GM12878 (cell line): Measurements from ENCODE around the gene ADAMTSL1. TPM values are rescaled to one million over a fixed set of nuclear protein-coding genes. Genes with fewer than 3 reads are reported as not detected.

Source experiments
- ATAC-seq: fragments of 200-7000 bp; cut with Tn5 transposase; 3 replicates; pipeline ENCODE4 v1.9.1; 2020; ENCODE audit warnings: mild to moderate bottlenecking, moderate library complexity
- BruUV-seq: library from RNA; stranded (reverse); fragments of 400-500 nt; replicated peaks from 2 replicates; lab custom pipeline; 2021; lab: Mats Ljungman, UMichigan
- CTCF ChIA-PET: fragments of 300-600 bp; sonication (Branson Sonifier 250); formaldehyde crosslinking; extraction: SDS; loops from one replicate; lab custom pipeline; 2021; ENCODE audit warnings: inconsistent platforms; lab: Yijun Ruan, JAX
- POLR2A ChIA-PET: fragments of 350-600 bp; formaldehyde crosslinking; extraction: SDS; loops from one replicate; lab custom pipeline; 2021; ENCODE audit warnings: inconsistent platforms; lab: Charles Lee
- RAD21 ChIA-PET: fragments of 300-600 bp; sonication (Branson Sonifier 250); formaldehyde crosslinking; loops from one replicate; lab custom pipeline; 2023; ENCODE audit warnings: antibody characterized with exemption; ENCODE audit not compliant: unreplicated experiment; lab: Charles Lee
- SMC1A ChIA-PET: fragments of 300-600 bp; sonication (Branson Sonifier 250); formaldehyde crosslinking; loops from one replicate; lab custom pipeline; 2023; ENCODE audit not compliant: unreplicated experiment, uncharacterized antibody; lab: Charles Lee
- DNase-seq: peaks from one replicate; pipeline ENCODE4 v3.0.0-alpha.2; 2011; ENCODE audit warnings: low read depth, low spot score
- FAIRE-seq: peaks from 3 replicates; lab custom pipeline; 2011; peaks lifted over from hg19 to GRCh38; lab: Jason Lieb, UNC
- H2AFZ ChIP-seq: 2 replicates; pipeline ENCODE4 v1.6.0; 2011; ENCODE audit warnings: low read depth, low read length, control low read depth; ENCODE audit not compliant: control insufficient read depth
- H3K27ac ChIP-seq: 2 replicates; pipeline ENCODE4 v1.5.1; 2011; ENCODE audit warnings: control low read depth; ENCODE audit not compliant: control insufficient read depth, insufficient read depth
- H3K27me3 ChIP-seq, 2 experiments: replicated peaks in 1 of 2; 2 replicates each; pipeline versions ENCODE4 v1.6.0 to v1.6.1; 2011; ENCODE audit warnings: low read length in 1 of 2; ENCODE audit not compliant: control insufficient read depth in 2 of 2, insufficient read depth in 2 of 2
- H3K36me3 ChIP-seq, 2 experiments: 2 replicates each; pipeline ENCODE4 v1.5.1; 2011; ENCODE audit warnings: low read length in 1 of 2; ENCODE audit not compliant: control insufficient read depth in 2 of 2, insufficient read depth in 2 of 2
- H3K4me1 ChIP-seq: 2 replicates; pipeline ENCODE4 v1.6.1; 2011; ENCODE audit warnings: mild to moderate bottlenecking, low read length, moderate library complexity, mixed read lengths; ENCODE audit not compliant: control insufficient read depth, insufficient read depth
- H3K4me2 ChIP-seq: 2 replicates; pipeline ENCODE4 v1.6.0; 2011; ENCODE audit warnings: control low read depth; ENCODE audit not compliant: control insufficient read depth, insufficient read depth
- H3K4me3 ChIP-seq: fragments of 200-600 bp; sonication (generic); 2 replicates; pipeline ENCODE4 v1.5.1; 2016
- H3K79me2 ChIP-seq: 2 replicates; pipeline ENCODE4 v1.6.0; 2011; ENCODE audit warnings: low read length; ENCODE audit not compliant: control insufficient read depth, insufficient read depth
- H3K9ac ChIP-seq: 2 replicates; pipeline ENCODE4 v1.8.0; 2011; ENCODE audit warnings: low read length, control low read depth, mixed read lengths; ENCODE audit not compliant: control insufficient read depth, insufficient read depth
- H3K9me3 ChIP-seq: replicated peaks from 3 replicates; pipeline ENCODE4 v1.5.1; 2011; ENCODE audit warnings: mild to moderate bottlenecking, low read length; ENCODE audit not compliant: control insufficient read depth, insufficient read depth
- H4K20me1 ChIP-seq: 2 replicates; pipeline ENCODE4 v1.6.0; 2011; ENCODE audit not compliant: control insufficient read depth, insufficient read depth
- BCL11A ChIP-seq: IDR thresholded peaks from 2 replicates; pipeline ENCODE4 v1.6.1; 2011; ENCODE audit warnings: low read depth, low read length
- EED ChIP-seq: sonication (generic); IDR thresholded peaks from 2 replicates; pipeline ENCODE4 v1.6.1; 2016; ENCODE audit warnings: antibody characterized with exemption, low read depth
- FOS ChIP-seq: IDR thresholded peaks from 3 replicates; pipeline ENCODE4 v1.6.1; 2011; ENCODE audit warnings: borderline replicate concordance; ENCODE audit not compliant: insufficient read length; ENCODE audit errors: extremely low read depth
- MAX ChIP-seq: IDR thresholded peaks from 2 replicates; pipeline ENCODE4 v1.6.1; 2012; ENCODE audit warnings: low read depth, low read length, improper control_type of control experiment
- MEF2A ChIP-seq: IDR thresholded peaks from 2 replicates; pipeline ENCODE4 v1.6.1; 2011; ENCODE audit warnings: low read depth, mild to moderate bottlenecking, low read length, moderate library complexity; ENCODE audit not compliant: insufficient read depth
- NBN ChIP-seq: fragments of 450-650 bp; IDR thresholded peaks from 2 replicates; pipeline ENCODE4 v1.6.1; 2016
- RFX5 ChIP-seq: IDR thresholded peaks from 2 replicates; pipeline ENCODE4 v1.6.1; 2011; ENCODE audit warnings: low read depth, low read length, improper control_type of control experiment
- SIN3A ChIP-seq: IDR thresholded peaks from 2 replicates; pipeline ENCODE4 v1.6.1; 2012; ENCODE audit warnings: low read depth, low read length, improper control_type of control experiment
- TCF3 ChIP-seq: IDR thresholded peaks from 2 replicates; pipeline ENCODE4 v1.6.1; 2012; ENCODE audit warnings: low read depth, mild to moderate bottlenecking, low read length, borderline replicate concordance; ENCODE audit not compliant: insufficient read depth
- ZBED1 ChIP-seq: IDR thresholded peaks from 2 replicates; pipeline ENCODE4 v1.6.1; 2016; ENCODE audit warnings: borderline replicate concordance
- ZBTB40 ChIP-seq: fragments of 450-650 bp; IDR thresholded peaks from 2 replicates; pipeline ENCODE4 v1.6.1; 2016; ENCODE audit warnings: mild to moderate bottlenecking, moderate library complexity, borderline replicate concordance
- in situ Hi-C: fragments of 300-500 bp; cut with MboI; formaldehyde crosslinking; loops from 9 replicates; pipeline ENCODE4 v1.14.3; 2018; ENCODE audit warnings: mixed read lengths
- intact Hi-C: fragments of 100-400 bp; cut with micrococcal nuclease; formaldehyde crosslinking; loops from one replicate; pipeline ENCODE4 v1.14.2; 2022; ENCODE audit not compliant: unreplicated experiment
- polyA plus RNA-seq, 11 experiments: library from polyadenylated mRNA; depleted of rRNA in 4 of 11; unstranded in 6 of 11; stranded (reverse) in 5 of 11; fragments of >200 nt; fragmentation: Nextera tagmentation in 4 of 11; fragmentation: Illumina TruSeq in 1 of 11; extraction: Ambion mirVana in 4 of 11; extraction: Trizol in 1 of 11; gene quantifications; 1 replicate in 1 of 11; 2 replicates in 10 of 11; pipeline versions ENCODE4 v1.2.1 to v1.2.3, GENCODE V29; 2011 to 2016; ENCODE audit warnings: inconsistent platforms in 2 of 11, missing spikeins in 2 of 11, low read depth in 1 of 11
- total RNA-seq, 4 experiments: library from RNA; depleted of rRNA in 3 of 4; stranded (reverse); fragments of >200 nt in 3 of 4; fragmentation: Illumina TruSeq in 1 of 4; extraction: Trizol in 1 of 4; gene quantifications; 2 replicates each; pipeline versions ENCODE4 v1.2.1 to v1.2.3, GENCODE V29; 2013 to 2021

The ADAMTSL1 gene
- total and polyA plus RNA-seq, 10 of the 15 experiments (the other 5 are each of a cell fraction or from before 2014, with no cell fraction given), result 0.01 to 0.10 (median 0.07) TPM; not detected in 6

- TF ChIP-seq ZBTB40 (no peak), FOS (no peak), RFX5 (no peak), MAX (no peak), TCF3 (no peak)
Observed at GRCh38 chr9:18893491-18893890, 419.5 kb downstream of the ADAMTSL1 start (continued).

GRCh38 chr9:18896004-18896403 lies 422.1 kb downstream of the ADAMTSL1 start:
- ChIA-PET RAD21 (no interaction called here), CTCF (no interaction called here), POLR2A (no interaction called here), SMC1A (no interaction called here)
- H3K27me3 ChIP-seq, result no peaks in the 10 kb centered on the region
- H4K20me1 ChIP-seq, result no peaks in the 10 kb centered on the region
- H3K36me3 ChIP-seq, result no peaks in the 10 kb centered on the region
- no TSS peak for BruUV-seq
- intact Hi-C loops (no loop called here), in situ Hi-C loops (no loop called here)
- H3K4me1 ChIP-seq, result peaks cover 3% of the 10 kb centered on the region; the same call in 1 of the 2 replicates
- no peak overlapping the region for H3K4me2 ChIP-seq
- DNase-seq, result no peak
- H3K9ac ChIP-seq, result no peak overlapping the region
- no peak overlapping the region for H2AFZ ChIP-seq
- no peaks in the 10 kb centered on the region; the same call in 2 of the 3 replicates for H3K9me3 ChIP-seq
- H3K4me3 ChIP-seq, result no peak overlapping the region
- no peaks in the 10 kb centered on the region for H3K79me2 ChIP-seq
- ATAC-seq, result no peak
- no peak for FAIRE-seq
- no peak for TF ChIP-seq BCL11A
- TF ChIP-seq SIN3A, result no peak
- no peak for TF ChIP-seq MEF2A
- no peak for TF ChIP-seq ZBED1
- TF ChIP-seq EED, result no peak
- no peak for TF ChIP-seq NBN
- H3K27ac ChIP-seq, result no peak overlapping the region
